ENCODE measurements around the gene NPR3.

DNA sequence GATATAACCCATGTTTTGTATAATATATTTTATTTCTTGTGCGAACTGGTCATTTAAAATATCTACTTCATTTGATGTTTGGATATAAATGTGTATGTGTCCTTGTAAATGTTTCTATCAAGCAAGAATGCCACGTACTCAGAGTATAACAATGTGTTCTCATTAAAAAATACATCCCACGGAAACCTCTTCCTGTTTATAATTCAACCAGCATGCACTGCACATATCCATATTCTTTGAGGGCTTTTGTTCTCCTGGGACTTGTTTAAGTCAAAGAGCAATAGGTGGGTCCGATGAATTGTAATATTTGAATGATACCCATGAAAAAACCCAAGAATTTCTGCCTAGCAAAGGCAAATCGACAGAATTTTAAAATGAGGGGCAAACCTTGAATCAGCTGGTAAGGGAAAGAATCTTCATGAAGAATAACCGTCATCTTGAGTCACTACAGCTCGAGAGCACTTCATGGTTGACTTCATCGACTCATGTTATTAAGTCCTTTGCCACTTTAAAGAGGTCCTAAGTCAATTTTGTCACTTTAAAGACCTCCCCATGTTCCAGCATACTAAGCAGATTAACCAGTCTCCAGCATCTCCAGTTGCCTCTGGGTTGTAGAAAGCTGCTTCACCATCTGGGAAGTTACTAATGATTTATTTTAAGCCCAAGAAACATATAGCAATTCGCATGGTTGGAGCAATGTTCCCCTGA is 80.6 kb downstream of the NPR3 start:
- TF ChIP-seq EP300 (IDR thresholded peaks at IDR 0.05; ENCODE audit: borderline replicate concordance in 1 of 2, low read depth in 2 of 2, low read length in 2 of 2), result no peak
- no peak for TF ChIP-seq SIN3A (conservative IDR thresholded peaks at IDR 0.05 in 1 of 2, IDR thresholded peaks at IDR 0.05 in 1 of 2; ENCODE audit: low read depth in 1 of 2, low read length in 2 of 2)
- TF ChIP-seq CHD2 (IDR thresholded peaks at IDR 0.05; ENCODE audit: low read length), result no peak
- TF ChIP-seq TAF1 (IDR thresholded peaks at IDR 0.05; ENCODE audit: low read depth, low read length), result no peak
- no peak for TF ChIP-seq CBX5 (IDR thresholded peaks at IDR 0.05; ENCODE audit: low read depth, low read length)
- no peak for TF ChIP-seq EZH2 (IDR thresholded peaks at IDR 0.05; ENCODE audit: low read depth, low read length, severe bottlenecking)
- TF ChIP-seq, protein P1, sequence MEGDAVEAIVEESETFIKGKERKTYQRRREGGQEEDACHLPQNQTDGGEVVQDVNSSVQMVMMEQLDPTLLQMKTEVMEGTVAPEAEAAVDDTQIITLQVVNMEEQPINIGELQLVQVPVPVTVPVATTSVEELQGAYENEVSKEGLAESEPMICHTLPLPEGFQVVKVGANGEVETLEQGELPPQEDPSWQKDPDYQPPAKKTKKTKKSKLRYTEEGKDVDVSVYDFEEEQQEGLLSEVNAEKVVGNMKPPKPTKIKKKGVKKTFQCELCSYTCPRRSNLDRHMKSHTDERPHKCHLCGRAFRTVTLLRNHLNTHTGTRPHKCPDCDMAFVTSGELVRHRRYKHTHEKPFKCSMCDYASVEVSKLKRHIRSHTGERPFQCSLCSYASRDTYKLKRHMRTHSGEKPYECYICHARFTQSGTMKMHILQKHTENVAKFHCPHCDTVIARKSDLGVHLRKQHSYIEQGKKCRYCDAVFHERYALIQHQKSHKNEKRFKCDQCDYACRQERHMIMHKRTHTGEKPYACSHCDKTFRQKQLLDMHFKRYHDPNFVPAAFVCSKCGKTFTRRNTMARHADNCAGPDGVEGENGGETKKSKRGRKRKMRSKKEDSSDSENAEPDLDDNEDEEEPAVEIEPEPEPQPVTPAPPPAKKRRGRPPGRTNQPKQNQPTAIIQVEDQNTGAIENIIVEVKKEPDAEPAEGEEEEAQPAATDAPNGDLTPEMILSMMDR (IDR thresholded peaks at IDR 0.05; ENCODE audit: control extremely low read depth in 1 of 3, insufficient read depth in 1 of 3, low read depth in 1 of 3, low read length in 3 of 3), result no peak
- no peak for TF ChIP-seq YY1 (IDR thresholded peaks at IDR 0.05; ENCODE audit: low read depth, low read length)
- TF ChIP-seq, protein P2, sequence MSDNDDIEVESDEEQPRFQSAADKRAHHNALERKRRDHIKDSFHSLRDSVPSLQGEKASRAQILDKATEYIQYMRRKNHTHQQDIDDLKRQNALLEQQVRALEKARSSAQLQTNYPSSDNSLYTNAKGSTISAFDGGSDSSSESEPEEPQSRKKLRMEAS (IDR thresholded peaks at IDR 0.05), result no peak
- TF ChIP-seq RFX5 (IDR thresholded peaks at IDR 0.05; ENCODE audit: borderline replicate concordance, low read depth, low read length), result no peak

Data from H1 (cell line).